ENCODE data around the gene MAT1A.

GRCh38 chr10:80322711-80323110 lies 33.3 kb upstream of the MAT1A start:
- no peak for TF ChIP-seq CTCF (conservative IDR thresholded peaks at IDR 0.05)
- TF ChIP-seq ZFX (IDR thresholded peaks at IDR 0.05) = no peak

All from C4-2B (cell line).